CD4-positive, alpha-beta T cell treated with Interleukin-10 for 1 hour (primary cell): ENCODE measurements around the gene VDR.
A peak's percentile ranks its signal among the peaks of the same experiment; 100 is the strongest.
"Not testable (repeated sequence)": the region's sequence is repeated elsewhere in the genome, so short reads cannot be mapped to it uniquely, and the experiment has no call there.

Experiments used
- DNase-seq: peaks from one replicate; pipeline ENCODE4 v3.0.0-alpha.2; 2020

VDR gene

DNA sequence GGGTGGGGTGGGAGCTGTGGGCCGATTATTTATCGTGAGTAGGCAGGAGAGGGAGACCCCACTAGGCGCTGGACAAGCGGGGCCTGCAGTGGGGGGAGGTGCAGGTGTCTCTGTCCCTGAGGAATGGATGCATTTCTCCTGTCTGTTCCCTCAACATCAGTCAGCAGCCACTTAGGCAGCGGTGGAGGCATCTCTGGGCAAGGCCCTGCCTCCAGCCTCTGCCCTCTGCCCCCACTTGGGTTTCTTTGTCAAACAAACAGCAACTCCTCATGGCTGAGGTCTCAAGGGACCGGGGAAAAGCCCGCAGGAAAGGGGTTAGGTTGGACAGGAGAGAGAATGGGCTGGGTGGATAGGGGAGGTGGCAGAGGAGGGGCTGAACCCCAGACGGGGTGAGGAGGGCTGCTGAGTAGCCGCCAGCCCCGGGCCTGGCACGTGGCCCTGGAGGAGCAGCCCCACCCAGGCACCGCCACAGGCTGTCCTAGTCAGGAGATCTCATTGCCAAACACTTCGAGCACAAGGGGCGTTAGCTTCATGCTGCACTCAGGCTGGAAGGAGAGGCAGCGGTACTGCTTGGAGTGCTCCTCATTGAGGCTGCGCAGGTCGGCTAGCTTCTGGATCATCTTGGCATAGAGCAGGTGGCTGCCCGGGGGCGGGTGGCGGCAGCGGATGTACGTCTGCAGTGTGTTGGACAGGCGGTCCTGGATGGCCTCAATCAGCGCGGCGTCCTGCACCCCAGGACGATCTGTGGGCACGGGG lies 60.4 kb downstream of the VDR start:
- no peak for DNase-seq

DNA sequence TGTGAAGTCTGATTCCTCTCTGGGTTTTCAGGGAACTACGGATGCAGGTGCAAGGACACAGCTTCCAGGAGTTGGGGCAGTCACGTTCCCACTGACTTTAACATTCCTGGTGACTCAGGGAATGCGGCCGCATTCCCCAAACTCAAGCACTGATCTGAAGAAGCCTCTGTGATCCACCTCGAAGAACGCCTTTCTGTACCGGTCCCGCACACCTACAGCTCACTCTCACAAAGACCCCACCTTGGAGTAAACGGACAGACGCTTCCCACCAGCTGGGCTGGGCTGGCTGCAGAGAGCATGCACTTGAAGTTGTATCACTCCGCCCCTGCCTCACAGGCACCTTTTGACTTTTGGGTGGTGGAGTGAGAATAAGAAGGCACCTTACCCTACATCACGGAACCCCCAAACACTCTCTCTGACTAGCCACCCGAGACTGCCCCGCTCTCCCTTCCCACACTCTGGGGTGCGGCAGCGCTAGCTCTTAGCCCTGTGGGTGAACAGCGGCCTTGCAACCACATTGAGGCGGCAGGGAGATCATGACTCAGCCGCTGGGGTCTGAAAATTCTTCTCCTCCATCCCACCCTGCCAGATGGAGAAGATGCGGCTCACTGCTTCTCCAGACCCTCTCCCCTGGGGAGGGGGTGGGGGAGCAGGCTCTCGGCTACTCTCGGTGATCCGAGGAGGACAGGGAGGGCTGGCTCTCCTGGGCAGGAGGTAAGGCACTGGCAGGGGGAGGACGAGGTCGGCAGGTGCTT lies 61.4 kb downstream of the VDR start:
- DNase-seq = no peak

DNA sequence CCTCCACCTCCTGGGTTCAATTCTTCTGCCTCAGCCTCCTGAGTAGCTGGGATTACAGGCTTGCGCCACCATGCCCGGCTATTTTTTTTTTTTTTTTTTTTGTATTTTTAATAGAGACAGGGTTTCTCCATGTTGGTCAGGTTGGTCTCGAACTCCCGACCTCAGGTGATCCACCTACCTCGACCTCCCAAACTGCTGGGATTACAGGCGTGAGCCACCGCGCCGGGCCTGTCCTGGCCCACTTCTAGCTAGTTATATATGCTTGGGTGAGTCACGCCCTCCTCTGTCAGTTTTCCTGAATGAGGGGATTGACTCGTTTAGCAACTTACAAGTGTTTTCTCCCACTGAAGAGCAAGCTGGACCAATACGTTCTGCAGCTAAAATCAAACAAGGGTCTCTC lies 62.3 kb downstream of the VDR start:
- not testable (repeated sequence) for DNase-seq

DNA sequence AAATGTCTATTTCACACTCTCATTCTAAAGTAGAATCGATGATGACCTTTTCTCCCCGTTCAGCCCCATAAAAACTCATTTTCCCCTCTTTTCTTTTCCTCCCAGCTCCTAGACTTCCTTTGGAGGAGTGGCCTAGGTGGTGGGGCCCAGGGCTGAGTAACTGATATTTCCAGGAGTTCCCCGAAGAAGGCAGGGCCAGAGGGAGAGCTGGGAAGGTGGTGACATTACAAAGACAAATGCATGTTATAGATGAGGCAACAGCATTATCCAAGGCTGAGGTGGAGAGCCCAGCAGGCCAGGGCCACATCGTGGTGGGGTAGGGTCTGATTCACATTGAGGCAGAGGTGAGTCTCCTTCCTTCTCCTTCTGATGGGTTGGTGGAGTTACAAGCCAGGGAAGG lies 62.9 kb downstream of the VDR start:
- DNase-seq = no peak

DNA sequence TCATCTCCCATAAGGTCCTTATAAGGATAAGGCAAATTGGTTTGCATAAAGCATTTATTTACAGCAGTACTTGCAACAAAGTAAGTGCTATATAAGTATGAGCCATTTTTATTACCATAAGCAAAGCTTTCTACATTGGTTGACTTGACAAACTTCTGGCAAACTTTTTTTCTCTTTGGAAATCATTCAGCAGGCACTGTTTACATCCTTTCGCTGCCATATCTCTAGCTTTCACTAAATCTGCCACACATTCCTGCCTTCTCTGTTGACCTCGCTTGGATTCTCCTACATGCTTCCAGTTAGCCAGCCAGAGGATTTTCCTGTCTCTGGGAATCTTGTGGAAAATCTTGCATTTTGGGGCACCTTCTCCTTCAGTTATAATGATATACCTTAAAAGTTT lies 63.3 kb downstream of the VDR start:
- DNase-seq = no peak

DNA sequence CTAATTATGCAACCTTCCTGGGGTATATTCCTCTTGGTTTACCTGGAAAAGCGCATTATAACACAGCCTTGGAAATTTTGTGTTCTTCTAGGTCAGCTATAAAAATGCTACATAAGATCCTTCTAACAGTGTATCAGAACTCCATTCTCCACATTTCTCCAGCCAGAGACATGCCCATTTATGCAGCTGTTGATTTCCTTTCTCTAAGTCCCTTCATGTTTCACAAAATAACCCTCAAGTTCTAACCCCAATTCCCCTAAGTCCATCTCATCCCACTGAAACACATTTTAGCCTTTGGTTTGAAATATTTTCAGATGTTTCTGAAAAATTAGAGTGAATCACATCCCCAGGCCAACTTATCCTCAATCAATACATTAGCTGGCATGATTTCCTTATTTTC lies 64.2 kb downstream of the VDR start:
- no peak for DNase-seq

DNA sequence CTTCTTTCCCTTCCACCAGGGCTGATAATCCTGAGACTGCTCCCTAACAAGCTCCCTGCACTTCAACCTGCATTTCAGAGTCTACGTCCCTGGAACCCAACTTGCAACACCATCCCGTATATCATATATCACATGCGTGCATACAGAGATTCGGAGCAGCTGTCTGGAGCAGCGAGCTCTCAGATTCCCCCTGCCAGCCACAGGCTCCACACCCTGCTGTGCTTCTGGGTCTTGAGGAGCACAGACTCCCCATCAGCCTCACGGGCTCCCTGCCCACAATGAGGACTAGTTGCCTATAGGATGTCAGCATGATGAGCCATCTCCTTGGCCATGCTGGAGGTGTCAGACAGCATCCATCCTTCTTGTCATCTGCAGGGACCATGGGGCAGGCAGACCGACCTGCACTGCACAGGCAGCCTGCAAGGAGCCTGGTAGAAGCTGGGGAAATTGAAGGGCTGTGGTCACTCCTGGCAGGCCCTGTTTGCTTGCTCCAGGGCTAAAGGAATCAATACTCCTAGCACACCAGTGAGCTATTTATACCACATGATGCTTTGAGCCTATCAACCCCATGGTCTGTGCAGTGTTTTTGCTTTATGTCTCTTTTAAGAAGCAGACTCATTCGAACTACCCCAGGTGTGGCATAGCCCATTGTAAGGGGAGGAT lies 65.4 kb downstream of the VDR start:
- DNase-seq = no peak

DNA sequence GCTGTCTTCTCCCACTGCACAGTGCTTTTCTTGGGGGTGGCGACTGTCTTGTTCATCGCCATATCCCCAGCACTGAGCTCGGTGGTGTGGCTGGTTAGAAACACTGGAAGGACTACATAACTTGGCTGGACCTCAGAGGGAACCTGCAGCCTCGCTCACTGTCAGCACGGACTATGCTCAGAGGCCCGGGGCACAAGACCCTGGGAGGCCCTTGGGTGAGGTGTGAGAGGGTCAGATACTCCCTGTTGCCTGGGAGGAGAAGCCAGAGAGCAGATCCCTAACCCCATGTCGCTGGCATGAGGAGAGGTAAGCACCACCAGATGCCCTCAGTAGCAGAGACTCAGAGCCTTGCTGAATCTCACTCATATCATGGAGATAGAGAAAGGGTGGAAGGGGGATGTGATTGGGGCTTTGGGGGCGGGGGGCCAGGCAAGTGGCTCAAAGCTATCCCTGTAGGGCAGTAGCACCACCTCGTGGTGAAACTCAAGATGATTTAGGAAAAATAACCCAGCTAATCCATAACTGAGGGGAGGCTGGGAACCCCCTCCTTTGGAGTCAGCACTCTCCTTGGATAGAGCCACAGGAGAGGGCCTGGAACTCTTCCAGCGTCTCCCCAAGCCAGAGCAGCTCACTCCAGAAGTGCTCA lies 66.4 kb downstream of the VDR start:
- peak; percentile 57 for DNase-seq

DNA sequence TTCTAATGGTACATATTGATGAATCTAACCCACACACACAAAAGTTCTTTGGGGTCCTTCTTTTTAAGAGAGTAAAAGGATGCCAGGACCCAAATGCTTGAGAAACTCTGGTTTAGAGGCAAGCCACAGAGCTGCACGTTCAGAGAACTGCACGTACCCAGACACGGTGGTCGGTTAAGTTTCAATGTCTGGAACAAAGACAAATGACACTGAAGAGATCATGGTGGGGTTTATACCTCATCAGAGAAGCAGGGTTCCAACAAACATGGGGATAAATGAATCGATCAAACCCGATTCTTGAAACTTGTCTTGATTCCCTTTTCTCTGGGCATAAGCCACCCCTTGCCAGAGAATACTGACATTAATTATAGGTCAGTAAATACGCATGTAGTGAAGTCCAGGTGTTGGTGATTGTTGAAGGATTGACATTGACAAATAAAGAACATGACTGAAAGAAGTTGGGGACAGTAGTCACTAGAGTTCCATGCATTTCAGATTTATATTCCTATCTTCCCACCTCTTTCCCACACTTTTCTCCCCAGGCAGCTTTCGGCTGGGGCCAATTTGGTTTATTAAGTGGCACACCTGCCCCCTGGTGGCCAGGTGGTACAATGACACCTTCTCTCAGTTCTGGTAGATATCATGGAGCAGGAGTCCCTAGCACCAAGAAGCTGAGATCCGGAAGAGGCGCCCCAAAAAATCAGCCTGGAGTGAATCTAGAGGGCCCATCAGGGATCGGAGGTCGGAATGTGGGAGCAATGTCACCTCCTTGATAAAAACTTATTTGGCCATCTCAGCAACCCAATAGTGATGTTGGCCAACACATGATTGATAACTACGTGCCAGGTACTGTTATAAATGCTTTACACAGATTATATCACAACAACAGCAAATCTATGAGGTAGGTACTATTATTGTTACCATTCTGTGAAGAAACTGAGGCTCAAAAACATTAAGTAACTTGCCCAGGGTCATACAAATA lies 67.3 kb downstream of the VDR start:
- peak; percentile 75 for DNase-seq

DNA sequence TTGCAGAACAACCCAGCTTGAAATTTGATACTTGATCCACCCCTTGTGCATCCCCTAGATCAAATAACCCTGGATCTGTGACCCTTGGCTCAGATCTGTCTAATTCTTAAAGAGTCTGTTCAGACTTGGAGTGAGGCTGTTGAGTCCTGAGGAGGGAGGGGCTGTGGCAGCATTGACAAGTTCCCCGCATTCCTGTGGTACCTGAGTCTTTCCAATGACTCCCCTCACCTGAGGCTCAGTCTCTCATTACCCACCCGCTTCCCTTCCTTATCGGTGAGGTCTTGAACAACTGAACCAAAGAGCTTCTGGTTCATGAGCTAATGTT lies 69.0 kb downstream of the VDR start:
- DNase-seq = no peak

DNA sequence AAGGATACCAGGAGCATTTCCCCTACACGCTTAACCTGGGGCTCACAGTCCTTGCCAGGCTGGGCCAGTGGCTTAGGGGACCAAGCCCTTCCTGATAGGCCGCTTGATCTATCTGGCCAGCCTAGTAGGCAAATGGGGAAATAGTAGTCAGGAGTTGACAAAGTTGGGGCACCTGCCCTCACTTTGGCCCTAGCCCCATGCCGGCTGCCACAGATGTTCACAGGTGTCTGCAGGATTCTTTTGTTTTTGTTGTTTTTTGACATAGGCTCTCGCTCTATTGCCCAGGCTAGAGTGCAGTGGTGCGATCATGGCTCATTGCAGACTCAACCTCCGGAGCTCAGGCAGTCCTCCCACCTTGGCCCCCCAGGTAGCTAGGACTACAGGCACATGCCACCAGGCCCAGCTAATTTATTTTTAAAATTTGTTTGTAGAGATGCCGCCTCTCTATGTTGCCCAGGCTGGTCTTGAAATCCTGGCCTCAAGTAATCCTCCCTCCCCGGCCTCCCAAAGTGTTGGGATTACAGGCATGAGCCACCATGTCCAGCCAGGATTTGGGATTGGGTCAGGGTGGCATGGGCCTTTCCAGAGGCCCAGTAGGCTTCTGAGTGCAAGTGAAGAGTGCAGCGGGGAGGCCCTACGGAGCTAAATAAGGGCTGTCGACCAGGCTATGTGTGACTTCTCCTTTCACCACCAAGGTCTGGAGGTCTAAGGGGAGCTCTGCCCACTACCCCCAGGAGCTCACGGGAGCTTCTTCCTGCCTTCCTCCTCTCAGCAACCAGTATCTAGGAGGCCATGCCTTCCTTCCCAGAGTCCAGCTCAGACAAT lies 69.6 kb downstream of the VDR start:
- no peak for DNase-seq

DNA sequence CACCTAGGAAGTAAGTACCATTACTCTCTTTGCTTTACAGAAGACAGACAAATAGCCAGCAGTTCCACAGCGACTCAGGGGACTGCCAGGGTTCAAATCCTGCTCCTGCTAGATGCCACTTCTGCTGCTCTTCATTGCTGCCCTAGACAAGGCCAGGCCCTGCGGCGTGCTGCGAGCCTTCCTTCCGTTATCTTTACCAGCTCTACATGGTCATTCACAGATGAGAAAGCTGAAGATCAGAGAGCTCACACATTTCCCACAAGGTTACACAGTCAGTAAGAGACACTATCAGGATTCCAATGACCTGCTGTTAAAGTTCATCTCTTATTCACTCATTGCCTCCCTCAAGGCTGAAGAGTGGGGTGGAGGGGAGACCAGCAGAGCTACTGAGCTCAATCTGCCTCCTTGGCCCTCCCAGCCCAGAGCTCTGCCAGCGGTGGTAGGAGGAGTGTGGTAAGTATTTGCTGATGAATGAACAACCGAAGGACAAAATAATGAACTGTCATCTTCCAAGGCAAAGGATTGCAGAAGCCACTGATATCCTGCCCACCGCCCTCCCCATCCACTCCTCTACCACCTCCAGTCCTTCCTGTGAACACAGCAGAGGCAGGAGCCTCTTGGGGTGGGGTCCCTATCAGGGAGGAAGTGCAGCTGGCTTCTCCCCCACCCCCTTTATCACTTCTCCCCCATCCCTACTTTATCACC lies 70.4 kb downstream of the VDR start:
- DNase-seq = no peak

DNA sequence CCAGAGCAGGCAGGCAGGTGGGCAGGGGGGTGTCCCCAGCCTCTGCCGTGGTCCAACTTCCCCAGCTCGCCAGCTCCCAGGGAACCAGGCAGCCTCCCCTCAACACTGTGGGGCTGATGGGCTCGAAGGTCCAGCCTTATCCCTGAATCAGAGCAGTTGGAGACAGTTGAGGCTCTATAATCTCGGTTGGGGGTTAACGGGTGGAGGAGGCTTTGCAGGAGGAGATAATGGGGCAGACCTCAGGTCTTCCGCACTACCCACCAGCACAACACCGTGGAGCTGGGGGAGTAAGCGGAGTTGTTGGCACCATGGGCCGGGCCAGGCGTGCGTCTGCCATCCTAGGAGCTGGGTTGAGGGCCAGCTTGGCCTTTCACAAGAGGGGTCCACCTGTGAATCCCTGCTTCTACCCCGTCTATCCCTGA lies 71.2 kb downstream of the VDR start:
- no peak for DNase-seq

DNA sequence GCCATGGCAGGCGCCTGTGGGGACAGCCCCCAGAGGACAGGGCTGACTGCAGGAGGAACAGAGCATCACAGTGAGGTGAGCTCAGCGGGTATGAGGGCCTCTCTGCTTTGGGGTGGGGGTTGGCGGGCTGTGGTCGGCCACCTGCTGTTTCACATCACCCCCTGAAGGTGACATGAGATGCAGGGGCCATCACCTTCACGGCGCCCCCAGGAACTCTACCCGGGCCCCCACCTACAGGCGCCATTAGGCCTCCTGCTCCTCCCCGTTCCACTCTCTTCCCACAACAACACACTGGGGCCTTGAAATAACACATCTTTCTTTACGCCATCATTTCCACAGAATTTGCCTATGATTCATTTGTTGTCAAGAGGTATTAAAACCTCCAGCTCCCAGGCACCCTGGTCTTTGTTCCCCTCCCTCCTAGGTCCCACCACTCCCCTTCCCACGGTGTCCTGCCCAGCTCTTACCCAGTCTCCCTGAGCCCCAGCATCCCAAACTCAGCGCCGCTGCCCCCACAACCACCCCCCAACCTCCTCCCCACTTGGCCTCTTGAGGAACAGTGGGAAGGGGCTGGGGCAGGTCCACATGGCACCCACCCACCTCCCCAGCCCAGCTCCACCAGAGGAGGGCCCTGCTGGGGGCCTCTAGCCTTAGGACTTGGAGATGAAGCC lies 72.4 kb downstream of the VDR start:
- no peak for DNase-seq

DNA sequence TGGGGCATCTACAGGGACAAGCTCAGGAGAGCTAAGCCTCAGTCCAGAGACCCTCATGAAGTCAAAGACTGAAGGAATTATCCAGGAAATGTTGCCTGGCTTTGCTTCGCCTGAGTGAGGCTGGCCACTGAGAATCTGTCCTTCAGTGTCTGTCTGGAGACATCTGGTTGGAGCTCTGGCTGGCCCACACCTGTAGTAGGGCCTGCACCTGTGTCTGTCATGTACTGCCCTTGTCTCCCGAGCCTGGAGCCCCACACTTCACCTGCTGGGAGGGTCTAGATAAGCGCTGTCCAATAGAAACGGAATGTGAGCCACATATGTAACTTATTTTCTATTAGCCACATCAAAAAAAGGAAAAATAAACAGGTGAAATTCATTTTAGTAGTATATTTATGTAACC lies 75.2 kb downstream of the VDR start:
- no peak for DNase-seq

DNA sequence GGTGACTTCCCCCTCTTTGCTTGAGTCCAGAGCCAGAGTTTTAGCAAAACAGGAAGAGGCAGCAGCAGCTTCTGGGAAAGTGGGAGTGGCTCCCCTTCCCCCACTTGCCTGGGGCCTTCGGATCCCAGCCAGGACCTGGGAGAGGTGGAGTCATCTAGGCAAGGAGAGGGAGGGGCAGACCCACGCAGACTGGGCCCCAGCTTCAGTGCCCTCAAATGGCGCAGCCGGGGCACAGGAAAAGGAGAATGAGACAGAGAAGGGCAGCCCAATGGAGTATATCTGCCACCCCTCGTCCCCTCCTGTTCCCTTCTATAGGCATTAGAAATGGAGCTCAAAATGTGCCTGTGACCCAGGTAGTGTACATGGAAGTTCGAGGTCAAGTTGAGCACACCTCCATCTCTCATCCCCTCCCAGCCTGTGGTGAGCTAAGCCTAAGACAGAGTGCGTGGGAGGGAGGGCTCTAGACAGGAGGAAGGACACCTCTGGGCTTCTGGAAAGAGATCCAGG lies 75.8 kb downstream of the VDR start:
- no peak for DNase-seq

DNA sequence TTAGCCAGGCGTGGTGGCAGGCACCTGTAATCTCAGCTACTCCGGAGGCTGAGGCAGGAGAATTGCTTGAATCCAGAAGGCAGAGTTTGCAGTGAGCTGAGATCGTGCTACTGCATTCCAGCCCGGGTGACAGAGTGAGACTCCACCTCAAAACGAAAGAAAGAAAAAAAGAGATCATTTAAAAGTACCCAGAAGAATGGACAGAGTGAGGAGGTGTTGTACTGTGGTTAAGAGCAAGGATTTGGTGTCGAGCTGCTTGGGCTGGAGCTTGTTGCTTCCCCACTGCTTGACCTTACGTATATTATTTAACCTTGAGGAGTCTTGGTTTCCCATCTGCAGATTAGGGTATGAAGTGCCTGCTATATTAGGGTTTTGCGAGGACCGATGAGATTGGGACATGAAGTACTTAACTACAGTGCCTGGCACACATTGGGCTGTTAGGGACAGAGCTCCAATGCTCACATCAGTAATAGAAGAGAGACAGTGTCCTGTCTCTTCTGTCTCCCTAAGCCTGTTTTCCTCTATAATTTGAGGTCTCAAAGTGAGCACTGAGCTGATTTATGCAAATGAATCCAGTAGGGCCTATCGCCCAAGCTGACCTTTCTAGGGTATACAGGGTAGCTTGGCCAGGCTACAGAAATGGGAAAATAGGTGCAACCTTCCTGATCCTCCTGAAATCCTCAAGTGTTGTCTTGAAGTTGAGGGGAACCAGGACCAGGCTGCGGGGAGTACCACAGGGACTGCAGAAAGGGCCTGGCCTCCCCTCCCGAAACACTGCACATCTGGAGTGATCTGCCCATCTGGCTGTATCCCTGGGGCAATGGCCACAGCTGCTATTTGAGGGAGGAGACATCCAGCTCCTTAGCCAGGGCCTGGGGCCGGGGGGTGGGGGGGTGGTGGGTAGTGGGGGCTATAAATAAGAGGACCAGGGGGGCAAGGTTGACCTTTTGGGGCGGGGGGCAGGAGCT lies 76.5 kb downstream of the VDR start:
- DNase-seq = no peak

DNA sequence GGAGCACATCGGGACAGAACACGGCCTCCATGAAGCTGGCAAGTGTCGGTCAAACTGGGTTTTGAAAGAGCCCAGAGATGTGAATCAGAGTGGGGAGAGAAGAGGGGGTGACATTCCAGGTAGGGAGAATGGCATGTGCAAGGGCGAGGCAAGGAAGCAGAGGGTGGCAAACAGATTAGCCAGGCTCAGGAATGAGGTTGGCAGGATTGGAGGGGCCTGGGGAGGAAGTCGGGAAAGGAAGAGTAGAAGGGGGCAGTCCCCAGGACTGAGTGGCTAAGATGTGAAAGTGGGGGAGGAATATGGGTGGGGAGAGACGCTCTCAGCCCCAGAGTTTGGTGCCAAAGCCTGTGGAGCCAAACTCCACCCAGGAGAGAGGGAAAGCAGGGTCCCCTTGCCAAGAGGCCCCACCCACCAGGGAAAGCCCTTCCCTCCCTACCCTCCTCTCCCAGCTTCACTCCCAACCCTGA lies 79.6 kb downstream of the VDR start:
- DNase-seq = no peak

DNA sequence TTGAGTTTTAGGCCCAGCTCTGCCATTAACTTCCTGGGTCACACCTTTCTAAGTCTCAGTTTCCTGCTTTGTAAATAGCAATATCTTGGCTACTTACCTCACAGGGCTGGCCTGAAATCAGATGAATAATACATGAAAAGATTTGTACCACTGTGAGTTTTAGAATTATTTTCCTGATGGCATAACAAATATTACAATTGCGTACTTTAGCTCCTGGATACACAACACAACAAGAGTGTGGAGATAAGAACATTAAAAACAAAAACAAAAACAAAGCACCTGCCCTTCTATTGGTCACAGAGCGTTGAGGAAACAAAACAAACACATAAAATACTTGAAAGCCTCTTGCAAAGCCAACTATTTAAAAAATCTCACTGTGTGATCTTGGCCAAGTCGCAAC lies 80.2 kb downstream of the VDR start:
- DNase-seq = no peak
